Fibroblast of lung (primary cell): ENCODE data around the gene RNF215.

Experiments used
- CTCF ChIP-seq, 2 donors: IDR thresholded peaks in 1 of 2; conservative IDR thresholded peaks in 1 of 2; 1 replicate in 1 of 2; 2 replicates in 1 of 2; pipeline ENCODE4 v1.5.1; 2011 to 2012; ENCODE audit warnings: low read length in 2 of 2, control low read depth in 1 of 2, inconsistent platforms in 1 of 2, low read depth in 1 of 2, mild to moderate bottlenecking in 1 of 2
- EZH2 ChIP-seq: IDR thresholded peaks from 2 replicates; pipeline ENCODE4 v1.5.1; 2012; ENCODE audit warnings: low read length, control low read depth, mild to moderate bottlenecking; ENCODE audit errors: missing control alignments

DNA sequence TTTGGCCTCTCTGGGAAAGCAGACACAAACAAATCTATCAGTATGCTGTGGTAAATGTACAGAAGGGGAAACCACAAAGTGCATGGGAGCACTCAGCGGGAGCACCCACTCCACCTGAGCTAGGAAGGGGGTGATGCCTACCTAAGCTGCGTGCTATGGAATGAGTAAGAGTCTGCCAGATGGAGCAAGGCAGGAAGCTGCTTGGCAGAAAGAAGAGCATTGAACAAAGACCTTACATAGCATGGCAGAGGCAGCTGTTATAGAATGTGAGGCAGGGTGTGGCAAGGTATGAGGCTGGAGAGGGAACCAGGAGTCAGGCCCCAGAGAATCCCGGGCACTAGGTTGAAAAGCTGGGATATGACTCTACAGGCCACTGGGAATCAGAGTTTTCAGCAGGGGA lies 24.6 kb upstream of the RNF215 start:
- TF ChIP-seq CTCF (conservative IDR thresholded peaks at IDR 0.05 in 1 of 2, IDR thresholded peaks at IDR 0.05 in 1 of 2; ENCODE audit: low read depth in 1 of 2, low read length in 2 of 2) (no peak), EZH2 (no peak)
